NCI-H1417 (cell line): Measurements from ENCODE around the gene POLR1A.
"Not testable (repeated sequence)": the region's sequence is repeated elsewhere in the genome, so short reads cannot be mapped to it uniquely, and the experiment has no call there.

Experiments used
- DNase-seq, 3 experiments: peaks; one replicate each; lab custom pipeline; 2025; lab: John Stamatoyannopoulos, UW

The POLR1A gene

DNA sequence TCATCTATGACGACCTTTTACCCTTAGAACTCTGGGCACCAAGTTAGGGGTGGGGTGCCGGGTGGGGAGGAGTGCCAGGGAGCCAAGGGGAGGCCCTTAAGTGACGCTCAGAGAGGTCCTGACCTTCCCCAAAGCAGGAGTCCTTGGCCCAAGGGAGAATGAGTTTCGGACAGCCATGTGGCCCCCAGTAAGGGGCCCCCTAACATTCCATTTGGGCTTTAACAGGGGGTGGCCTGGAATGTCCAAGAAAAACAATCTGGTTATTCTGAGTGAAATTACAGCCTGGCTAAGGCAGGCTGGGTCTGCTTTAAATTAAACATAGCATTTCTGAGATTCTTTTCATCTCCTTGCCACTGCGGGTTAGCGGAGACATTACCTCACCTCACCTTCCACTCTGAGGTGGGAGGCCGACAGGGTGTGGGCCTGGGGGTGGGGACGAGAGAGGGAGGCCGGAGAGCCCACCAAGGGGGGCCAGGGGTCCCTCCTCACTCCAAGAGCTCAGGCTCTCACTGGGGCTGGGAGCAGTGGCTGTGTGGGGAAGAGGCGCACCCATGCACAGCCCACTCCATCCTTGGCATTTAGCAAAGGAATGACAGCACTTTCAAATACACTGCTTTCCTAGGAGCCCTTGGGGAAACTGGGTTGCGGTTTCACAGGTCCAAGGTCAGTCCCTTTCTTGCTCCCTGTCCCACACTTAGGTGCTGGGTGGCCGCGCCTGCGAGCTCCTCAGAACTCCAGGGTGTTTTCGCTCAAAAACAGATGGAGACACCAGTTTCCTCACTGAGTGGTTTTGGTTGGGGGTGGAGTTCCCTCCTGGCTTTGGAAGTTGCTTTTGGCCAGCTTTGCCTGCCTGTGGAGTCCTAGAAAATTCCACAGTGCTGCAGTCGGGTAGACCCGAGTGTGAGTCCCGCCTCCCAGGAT is 107.4 kb downstream of the POLR1A start:
- DNase-seq: no peak

DNA sequence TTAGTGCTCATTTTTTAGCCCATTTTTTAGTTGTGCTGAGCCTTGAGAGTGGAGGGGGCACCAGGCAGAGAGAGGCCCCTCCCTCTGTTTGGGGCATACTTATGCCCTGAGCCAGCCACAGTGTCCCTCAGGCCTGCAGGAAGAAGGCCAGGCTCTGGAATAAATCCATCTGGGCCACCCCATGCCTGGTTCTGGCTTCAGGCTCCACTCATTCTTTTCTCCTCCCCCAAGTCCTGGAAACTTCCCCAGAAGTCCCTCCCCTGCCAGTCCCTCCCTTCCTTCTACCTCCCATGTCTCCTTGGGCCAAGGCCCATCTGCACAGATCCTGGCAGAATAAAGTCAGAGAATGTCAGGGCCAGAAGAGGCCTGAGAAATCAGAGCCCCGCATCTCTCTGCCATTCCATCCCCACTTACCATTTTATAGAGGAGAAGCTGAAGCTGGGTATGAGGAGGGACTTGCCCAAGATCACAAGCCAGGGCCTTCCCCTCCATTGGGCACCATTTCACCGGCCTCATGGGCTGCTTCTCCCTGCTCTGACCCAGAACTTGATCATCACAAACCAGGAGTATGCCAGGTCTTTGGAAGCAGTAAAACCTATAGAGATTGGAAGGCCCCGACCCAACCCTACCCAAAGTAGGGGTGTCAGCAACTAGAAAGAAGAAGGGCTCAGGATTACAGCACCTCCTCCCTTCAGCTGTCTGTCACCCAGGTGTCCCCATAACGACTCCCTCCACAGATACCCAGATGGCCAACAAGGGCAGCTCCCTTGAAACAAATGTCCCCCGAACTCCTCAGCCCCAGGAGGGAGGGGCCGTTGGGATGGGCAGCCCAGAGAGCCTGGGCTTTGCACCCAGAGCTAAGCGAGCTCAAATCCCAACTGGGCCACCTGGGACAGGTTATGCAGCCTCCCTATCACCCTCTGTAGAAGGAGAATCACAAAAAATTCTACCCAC is 108.4 kb downstream of the POLR1A start:
- DNase-seq: no peak

DNA sequence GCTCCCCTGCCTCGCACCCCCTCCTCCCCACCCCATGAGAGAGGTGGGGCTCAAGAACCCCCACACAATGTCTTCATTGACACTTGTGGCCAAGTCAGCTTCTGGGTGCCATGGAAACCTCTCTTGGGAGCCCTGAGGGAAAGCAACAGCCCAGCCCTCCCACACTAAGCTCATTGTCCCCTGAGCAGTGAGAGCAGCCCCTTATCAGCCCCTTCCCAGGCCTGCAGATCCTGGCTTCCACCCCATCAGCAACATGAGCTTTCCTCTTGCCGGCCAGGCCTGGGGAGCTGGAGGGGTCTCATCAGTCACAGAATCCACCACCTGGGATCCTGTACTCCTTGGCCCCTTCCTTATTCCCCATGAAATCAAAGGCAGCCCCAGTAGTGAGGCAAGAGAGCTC is 109.1 kb downstream of the POLR1A start:
- no peak for DNase-seq

DNA sequence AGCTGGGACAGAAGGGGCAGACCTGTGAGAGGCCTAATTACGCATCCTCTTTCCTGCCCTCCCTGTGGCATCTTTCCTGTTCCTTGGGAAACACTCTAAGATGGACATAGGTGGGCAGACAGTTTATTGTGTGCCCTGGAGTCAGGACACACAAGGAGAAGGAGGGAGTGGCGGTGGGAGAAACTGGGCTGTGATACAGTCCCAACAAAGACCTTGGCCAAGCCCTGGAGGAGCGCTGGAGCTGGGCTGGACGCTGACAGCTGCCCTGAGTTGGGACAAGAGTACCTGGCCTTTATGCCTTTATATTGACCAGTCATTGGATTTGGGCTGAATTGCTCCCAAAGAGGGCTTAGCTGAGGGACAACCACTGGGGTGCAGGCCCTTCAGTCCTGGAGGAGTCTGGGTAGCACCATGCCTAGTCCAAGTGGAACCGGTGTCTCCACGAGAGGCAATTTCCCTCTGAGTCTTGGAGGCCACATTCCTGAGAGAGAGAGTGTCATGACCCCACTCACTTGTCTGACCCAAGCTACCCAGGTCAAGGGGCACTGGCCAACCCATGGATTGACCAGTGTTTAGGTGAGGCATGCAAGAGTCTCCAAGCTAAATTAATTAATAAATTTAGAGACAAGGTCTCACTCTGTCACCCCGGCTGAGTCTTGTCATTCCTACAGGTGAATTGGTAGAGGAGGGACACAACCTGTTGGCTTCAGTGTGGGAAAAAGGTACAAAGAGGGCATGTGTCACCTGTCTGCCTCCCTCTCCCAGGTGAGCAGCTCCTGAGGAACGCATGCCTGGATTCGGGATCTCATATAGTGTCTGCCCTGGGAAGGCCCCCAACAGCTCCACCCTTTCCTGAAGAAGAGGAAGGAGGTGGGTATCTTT is 109.8 kb downstream of the POLR1A start:
- no peak for DNase-seq

DNA sequence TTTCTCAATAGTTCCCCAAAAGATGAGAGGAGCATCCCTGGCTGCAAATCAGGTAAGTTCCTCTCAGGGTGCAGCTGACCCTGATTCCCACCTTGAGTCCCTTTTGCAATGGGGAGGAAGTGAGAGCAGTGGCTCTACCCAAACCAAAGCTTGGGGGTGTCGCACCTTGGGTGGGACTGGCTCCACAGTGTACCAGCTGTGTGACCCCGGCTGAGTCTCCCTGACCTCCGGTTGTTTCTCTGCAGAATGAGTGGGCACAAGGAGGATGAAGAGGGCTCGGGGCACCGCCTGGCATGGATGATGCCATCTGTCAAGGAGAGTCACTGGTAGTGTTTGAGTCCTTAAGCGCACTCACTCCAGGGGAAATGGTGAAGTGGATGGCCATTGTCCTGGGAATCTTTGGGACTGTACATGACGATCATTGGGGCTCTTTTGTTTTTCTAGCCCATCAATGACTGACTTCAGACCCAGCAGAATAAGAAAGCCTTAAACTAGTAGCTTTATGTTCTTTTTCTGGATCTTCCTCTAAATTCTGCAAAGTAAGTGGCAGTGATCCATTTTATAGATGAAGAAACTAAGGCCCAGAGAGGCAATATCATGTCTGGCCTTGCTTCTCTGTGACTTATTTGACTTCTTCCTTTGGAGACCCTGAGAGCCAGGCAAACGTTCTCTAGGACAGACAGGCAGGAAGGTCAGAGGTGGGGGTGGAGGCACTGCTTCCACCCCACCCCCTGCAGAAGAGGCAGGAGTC is 110.6 kb downstream of the POLR1A start:
- no peak for DNase-seq

DNA sequence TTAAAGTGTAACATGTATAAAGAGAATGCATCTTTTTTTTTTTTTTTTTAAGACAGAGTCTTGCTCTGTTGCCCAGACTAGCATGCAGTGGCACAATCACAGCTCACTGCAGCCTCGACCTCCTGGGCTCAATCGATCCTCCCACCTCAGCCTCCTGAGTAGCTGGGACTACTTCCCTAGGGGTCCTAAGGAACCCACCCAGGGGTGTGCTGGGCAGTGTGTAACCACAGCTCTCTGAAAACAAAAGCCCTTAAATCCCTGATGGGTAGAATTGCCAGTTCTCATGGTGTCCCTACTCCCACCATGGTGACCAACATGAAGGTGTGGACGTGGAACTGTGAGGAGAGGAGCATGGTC is 111.3 kb downstream of the POLR1A start:
- no peak for DNase-seq

DNA sequence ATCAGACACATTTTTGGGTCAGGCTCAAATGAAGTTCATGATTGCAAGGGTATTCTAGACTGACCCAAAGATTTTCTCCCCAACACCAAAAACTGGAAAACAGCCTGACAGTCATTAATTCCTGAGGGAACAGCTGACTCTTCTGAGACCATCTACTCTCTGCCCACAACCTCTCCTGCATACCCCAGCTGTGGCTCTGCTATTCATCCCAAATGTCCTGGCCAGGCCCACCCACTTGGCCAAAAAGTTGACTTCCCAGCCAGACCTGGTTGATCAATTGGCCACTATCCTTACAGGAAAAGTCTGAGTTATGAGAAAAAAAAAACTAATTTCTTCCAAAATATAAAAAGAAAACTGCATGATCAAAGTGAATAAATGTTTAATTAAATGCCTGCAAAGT is 113.1 kb downstream of the POLR1A start:
- DNase-seq: no peak

DNA sequence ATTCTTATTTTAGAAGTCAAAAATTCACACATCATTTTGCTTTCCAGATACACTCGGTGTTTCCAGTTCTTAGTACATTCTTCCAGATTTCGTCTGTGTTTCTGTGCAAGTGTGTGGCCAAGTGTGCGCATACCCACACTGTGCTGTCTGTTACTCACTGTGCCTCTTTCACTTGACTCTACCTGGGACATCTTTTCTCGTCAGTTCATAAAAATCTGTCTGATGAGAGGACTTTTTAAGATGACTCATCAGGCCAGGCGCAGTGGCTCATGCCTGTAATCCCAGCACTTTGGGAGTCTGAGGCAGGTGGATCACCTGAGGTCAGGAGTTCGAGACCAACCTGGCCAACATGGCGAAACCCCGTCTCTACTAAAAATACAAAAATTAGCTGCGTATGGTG is 113.6 kb downstream of the POLR1A start:
- DNase-seq: not testable (repeated sequence)

DNA sequence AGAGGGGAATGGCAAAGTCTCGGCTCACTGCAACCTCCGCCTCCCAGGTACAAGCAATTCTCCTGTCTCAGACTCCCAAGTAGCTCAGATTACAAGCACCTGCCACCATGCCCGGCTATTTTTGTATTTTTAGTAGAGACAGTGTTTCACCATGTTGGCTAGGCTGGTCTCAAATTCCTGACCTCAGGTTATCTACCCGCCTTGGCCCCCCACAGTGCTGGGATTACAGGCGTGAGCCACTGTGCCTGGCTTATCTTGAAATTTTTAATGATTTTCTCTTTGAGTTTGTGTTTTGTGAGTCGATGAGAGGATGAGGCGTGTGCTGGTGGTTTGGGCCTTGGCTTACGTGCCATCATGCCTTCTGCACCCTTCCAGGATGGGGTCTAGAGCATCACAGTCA is 115.6 kb downstream of the POLR1A start:
- DNase-seq: no peak

DNA sequence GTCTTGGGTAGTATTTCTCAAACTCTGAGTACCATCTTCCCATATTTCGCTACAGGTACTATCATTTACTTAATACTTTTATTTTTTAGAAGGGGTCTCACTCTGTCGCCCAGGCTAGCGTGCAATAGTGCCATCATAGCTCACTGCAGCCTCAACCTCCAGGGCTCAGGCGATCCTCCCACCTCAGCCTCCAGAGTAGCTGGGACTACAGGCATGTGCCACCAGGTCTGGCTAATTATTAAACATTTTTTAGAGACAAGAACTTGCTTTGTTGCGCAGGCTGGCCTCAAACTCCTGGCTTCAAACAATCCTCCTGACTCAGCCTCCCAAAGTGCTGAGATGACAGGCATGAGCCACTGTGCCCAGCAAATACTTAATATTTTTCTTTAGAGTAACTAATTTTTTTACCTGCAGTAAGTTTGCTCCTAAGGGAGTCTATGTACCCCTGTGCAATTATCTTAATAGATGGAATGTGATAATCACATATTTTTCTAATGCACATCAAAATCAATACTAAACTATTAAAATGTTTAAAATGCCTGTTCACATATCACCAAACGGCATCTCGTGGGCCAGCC is 116.3 kb downstream of the POLR1A start:
- DNase-seq: no peak

DNA sequence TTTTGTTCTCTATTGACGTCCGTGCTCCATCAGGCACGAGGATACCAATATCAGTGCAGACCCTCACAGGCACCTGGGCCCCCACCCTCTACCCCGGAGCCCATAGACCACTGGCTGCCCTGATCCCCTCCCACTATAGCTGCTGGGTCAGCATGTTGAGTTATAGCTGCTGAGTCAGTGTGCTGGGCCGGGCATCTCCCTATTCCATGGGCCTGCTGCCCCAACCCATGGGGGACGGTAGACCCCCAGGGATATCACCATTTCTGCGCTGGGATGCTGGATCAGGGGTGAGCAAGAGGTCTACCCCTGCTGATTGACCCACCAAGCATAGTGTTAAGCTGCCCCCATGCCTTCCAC is 116.8 kb downstream of the POLR1A start:
- DNase-seq: no peak

DNA sequence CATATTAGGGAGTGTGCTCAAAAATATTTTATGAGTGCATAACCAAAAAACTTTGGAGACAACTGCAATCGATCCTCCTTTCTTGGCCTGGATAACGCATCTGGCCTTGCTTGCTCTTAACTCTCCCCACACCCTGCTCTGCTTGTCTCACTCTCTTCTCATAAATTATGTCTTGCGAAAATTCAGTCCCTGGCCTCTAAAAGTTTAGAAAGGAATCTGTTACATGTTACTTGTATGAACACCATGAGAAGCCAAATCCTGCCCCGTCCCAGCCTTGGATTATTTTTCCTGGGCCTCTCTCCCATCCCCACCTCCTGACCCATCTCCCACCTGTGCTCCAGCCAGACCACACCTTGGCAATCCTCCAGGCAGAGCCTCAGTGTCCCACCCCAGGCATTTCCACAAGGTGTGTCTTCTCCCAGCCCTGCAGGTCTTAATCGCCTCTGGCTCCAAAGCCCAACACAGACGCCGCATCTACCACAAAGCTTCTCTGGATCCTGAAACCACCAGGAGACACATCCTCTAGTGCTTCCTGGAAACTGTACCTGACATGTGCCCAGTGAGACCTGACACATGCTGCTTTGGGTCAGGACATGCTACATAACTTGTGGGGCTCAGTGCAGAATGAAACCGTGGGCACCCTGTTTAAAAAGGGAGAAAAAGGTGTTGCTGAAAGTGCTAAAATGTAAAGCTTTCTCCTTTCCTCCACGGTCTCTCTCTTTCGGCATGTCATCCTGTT is 117.3 kb downstream of the POLR1A start:
- DNase-seq: no peak

DNA sequence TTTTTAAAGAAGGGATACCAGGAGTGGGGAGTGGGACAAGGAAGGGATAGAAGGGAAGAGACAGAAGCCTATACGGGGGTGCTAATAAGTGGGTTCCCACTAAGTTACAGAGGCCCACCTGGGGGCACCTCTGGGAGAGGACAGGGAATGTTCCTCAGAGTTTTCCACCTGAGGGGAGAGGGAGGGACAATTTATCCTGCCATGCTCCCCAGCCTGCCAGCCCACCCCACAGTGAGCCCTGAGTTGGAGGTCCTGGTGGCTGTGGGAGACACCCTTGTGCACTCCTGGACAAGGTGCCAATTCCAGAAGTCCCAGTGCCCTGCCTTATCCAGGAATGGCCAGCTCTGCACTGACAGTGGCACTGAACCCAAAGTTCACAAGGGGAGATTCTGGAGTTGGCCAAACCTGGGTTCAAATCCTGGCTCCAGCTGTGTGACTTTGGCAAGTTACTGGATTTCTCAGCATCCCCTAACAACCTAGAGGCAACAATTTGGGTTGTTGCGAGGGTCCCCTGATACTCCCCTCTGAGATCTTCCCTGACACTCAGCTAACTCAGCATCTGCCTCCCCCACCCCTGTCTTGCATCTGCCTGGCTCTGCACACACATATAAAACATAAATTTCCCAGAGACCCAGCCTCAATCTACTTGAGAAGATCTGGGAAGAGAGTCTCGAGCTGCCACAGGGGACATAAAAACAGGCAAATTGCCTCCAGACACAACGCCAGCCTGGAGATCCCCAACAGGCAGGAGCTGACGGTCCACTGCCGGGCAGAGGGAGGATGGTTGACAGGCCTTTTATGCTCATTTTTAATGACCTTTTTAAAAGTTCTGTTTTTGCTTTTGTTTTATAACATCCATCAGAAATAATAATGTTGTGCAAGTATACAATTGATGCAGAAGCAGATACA is 118.2 kb downstream of the POLR1A start:
- no peak for DNase-seq

DNA sequence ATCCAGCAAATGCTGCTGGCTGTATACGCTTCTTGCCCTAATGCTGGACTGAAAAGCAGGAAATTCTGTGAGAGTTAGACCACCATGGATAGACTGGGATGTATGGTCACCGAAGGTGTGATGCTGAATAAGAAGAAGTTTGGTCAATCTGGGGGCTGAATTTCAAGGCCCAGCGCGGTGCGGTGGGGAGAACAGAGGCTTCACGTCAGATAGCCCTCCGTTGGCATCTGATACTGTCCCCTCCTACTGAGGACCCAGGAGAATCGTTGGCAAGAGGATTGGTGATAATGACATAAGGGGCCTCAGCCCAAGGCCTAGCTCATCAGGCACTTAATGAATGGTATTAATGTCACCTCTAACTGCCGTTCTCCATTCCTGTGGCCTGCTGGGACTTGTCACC is 119.6 kb downstream of the POLR1A start:
- no peak for DNase-seq

DNA sequence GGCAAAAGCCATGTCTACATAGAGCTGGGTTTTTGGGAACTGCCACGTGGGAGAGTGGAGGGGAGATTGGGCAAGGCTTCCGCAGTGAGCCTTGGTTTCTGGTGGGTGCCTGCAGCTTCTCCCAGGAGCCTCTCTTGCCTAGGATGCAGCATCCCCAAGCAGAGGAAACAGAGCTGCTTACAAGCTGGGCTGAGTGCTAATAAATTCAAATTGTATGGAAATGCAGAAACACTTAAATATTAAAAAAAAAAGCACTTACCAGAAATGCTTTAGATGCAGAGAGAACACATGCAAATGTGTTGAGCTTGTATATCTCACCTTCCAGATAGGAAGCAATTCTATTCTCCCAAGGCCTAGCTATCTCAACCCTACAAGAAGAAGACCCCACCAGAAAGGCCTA is 120.9 kb downstream of the POLR1A start:
- DNase-seq: no peak

DNA sequence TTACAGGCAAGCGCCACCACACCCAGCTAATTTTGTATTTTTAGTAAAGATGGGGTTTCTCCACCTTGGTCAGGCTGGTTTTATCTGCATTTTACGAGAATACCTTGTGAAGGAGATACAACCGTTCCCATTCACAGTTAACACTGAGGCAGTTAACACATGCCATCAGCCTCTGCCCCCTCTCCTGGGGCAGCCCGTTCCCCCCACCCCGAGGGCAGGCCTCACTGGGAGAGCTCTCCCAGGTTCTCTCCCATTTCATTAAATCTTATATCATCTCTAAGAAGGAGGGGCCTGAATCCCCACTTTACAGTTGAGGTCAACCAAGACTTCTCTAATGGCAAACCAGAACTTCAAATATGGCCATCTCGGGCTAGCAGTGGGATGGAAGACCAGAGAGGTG is 121.9 kb downstream of the POLR1A start:
- no peak for DNase-seq

DNA sequence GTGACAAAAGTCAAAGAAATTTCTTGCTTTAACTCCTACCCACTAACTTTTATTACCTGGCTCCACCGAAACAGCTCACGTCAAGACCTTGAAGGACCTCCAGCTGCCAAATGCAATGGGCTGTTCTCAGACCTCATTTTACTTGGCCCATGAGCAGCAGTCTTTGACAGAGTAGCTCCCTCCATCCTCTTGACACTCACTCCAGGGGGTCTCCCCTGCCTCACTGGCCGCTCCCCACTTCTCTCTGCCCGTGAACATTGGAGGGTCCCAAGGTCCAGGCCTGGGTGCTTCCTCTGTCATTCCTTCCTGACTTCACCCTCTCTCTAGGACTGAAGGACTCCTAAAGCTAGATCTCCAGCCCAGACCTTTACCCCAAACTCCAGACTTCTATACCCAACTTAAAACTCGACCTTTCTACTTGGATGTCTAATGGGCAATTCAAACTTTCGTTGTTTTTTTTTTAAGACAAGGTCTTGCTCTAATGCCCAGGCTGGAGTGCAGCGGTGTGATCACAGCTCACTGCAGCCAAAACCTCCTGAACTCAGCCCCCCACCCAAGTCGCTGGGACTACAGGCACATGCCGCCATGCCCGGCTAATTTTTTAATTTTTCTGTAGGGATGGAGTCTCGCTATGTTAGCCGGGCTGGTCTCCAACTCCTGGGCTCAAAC is 124.0 kb downstream of the POLR1A start:
- no peak for DNase-seq

DNA sequence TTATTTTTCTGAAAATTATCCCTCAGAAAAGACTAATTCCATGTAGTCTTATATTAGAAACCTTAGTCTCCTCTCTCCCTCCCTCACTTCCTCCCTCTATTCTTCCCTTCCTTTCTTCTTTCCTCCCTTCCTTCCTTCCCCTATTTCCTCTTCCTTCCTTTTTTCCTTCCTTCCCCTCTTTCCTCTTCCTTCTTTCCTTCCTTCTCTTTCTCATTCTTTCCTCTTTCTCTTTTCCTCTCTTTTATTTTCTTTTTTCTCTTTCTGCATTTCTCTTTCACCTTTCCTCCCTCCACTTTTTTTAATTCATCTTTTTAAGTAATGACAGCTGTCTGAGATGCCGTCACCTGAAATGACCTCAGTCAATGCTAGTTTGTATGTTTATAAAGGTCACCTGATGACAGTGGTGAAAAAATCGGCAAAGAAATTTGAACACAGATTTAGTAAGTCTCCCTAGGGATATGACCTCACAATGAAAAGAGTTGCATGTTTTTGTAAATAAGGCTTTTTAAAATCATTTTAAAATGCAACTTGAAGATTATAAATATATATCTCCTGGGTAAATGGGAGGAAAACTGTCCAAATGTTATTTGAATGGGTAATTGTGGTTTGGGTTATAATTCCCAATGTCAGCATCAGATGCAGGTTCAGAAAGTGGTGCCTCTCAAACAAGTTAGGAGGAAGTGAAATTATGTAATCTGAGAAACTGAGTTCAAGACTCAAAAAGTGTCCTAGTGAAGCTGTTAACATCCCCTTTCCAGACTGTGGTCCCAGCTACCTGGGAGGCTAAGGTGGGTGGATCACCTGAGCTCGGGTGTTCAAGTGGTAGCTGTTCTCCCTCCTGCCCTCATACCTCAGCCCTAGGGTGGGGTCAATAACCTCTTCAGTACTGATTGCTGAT is 126.6 kb downstream of the POLR1A start:
- no peak for DNase-seq
